ENCODE data around the gene OR51B4. TPM values are rescaled to one million over a fixed set of nuclear protein-coding genes. Genes with fewer than 3 reads are reported as not detected.

Gene OR51B4
- total and polyA plus RNA-seq, 9 of the 15 experiments (the other 6 are each of a cell fraction or from before 2014, with no cell fraction given), result 17.1 to 64.6 (median 39.9) TPM

GRCh38 chr11:5324197-5324596, 22.5 kb upstream of the OR51B4 start, which contains the start of gene OR51B2:
Gene OR51B2 (minus strand): TSS chr11:5324297. CDS start chr11:5324297, 0 bp downstream.
- Histone ChIP-seq H3K4me3 (no peak within 1 kb of the TSS), H3K4me2 (ENCODE audit: insufficient read depth, low read length) (no peak within 1 kb of the TSS), H3K79me2 (ENCODE audit: control insufficient read depth, insufficient read depth, low read length) (no peaks in the 10 kb centered on the region), H2AFZ (ENCODE audit: low read depth, low read length) (no peak within 1 kb of the TSS), H3K36me3 (ENCODE audit: control insufficient read depth, insufficient read depth, low read length) (peaks cover 69% of the 10 kb centered on the region), H3K9me1 (ENCODE audit: control insufficient read depth, insufficient read depth, low read length) (no peaks in the 10 kb centered on the region), H3K4me1 (replicated peaks in 1 of 2; ENCODE audit: control insufficient read depth in 2 of 2, insufficient read depth in 2 of 2, low read length in 2 of 2) (no peaks in the 10 kb centered on the region), H3K9ac (ENCODE audit: insufficient read depth in 1 of 2, low read depth in 2 of 2, low read length in 2 of 2) (no peak within 1 kb of the TSS), H3K27me3 (ENCODE audit: control insufficient read depth in 2 of 2, insufficient read depth in 2 of 2, low read length in 2 of 2) (no peaks in the 10 kb centered on the region), H3K9me3 (replicated peaks; ENCODE audit: control insufficient read depth, insufficient read depth, low read depth, low read length) (no peaks in the 10 kb centered on the region), H4K20me1 (replicated peaks; ENCODE audit: control insufficient read depth, insufficient read depth, low read length) (no peaks in the 10 kb centered on the region), H3K27ac (ENCODE audit: extremely low read depth, low read depth, low read length) (no peak within 1 kb of the TSS)
- ChIA-PET POLR2A (no interaction called here), CTCF (ENCODE audit: low intra/inter-chr PET ratio) (no interaction called here)
- 92% methylated on average over 3 of the region's 3 CpGs for WGBS (ENCODE audit: insufficient coverage, low coverage, missing lambda C conversion rate)
- no TSS peak for BruUV-seq (replicated peaks)
- in situ Hi-C loops (cut with MboI), result no loop called here
- DNase-seq (ENCODE audit: extremely low read depth in 1 of 4, low spot score in 3 of 4) (no peak), FAIRE-seq (no peak), ATAC-seq (no peak)
- intact Hi-C loops (cut with micrococcal nuclease), result no loop called here
- no peak for TF ChIP-seq CAMTA2 (CRISPR knock-in tag; conservative IDR thresholded peaks at IDR 0.05)
- no peak for TF ChIP-seq GTF2A2 (tag; IDR thresholded peaks at IDR 0.05)
- no peak for TF ChIP-seq NONO (IDR thresholded peaks at IDR 0.05; ENCODE audit: low read depth in 2 of 2, low read length in 1 of 2)
- TF ChIP-seq GABPB1 (CRISPR knock-in tag; IDR thresholded peaks at IDR 0.05), result no peak
- TF ChIP-seq PURB (CRISPR knock-in tag; IDR thresholded peaks at IDR 0.05; ENCODE audit: low read depth), result no peak
- TF ChIP-seq ZBTB9 (CRISPR knock-in tag; IDR thresholded peaks at IDR 0.05), result no peak
- TF ChIP-seq SREBF1 (IDR thresholded peaks at IDR 0.05; ENCODE audit: borderline replicate concordance, low read depth, low read length), result no peak
- no peak for TF ChIP-seq E4F1 (CRISPR knock-in tag; IDR thresholded peaks at IDR 0.05; ENCODE audit: borderline replicate concordance)
- no peak for TF ChIP-seq YY1 (IDR thresholded peaks at IDR 0.05; ENCODE audit: borderline replicate concordance in 1 of 3, control insufficient read depth in 1 of 3, extremely low read depth in 1 of 3, insufficient read depth in 3 of 3, insufficient read length in 1 of 3, insufficient replicate concordance in 2 of 3, low read depth in 1 of 3, low read length in 2 of 3)
- TF ChIP-seq ZNF311 (CRISPR knock-in tag; IDR thresholded peaks at IDR 0.05), result no peak
- TF ChIP-seq ZKSCAN1 (IDR thresholded peaks at IDR 0.05; ENCODE audit: low read depth, low read length), result no peak
